CD8-positive, alpha-beta memory T cell (primary cell): ENCODE measurements around the gene LCE2B. TPM values are rescaled to one million over a fixed set of nuclear protein-coding genes. Genes with fewer than 3 reads are reported as not detected.

ENCODE experiments used
- CTCF ChIA-PET: fragments of 350-600 bp; sonication (Branson Sonifier 250); formaldehyde crosslinking; loops from one replicate; lab custom pipeline; 2021; ENCODE audit warnings: antibody characterized with exemption; lab: Charles Lee
- POLR2A ChIA-PET: fragments of 350-600 bp; sonication (Branson Sonifier 250); formaldehyde crosslinking; loops from one replicate; lab custom pipeline; 2021; ENCODE audit warnings: antibody characterized with exemption; lab: Charles Lee
- DNase-seq, 5 donors: peaks; one replicate each; pipeline versions ENCODE4 v3.0.0 to v3.0.0-alpha.2; 2020 to 2022; ENCODE audit warnings: mixed read lengths in 1 of 5
- H3K27ac ChIP-seq: one replicate; pipeline ENCODE4 v1.7.0; 2013; ENCODE audit warnings: low read depth, mild to moderate bottlenecking, low read length, moderate library complexity
- H3K27me3 ChIP-seq: 2 replicates; pipeline ENCODE4 v1.7.0; 2013; ENCODE audit warnings: low read length, mild to moderate bottlenecking; ENCODE audit not compliant: insufficient read depth, poor library complexity, severe bottlenecking
- H3K36me3 ChIP-seq: 2 replicates; pipeline ENCODE4 v1.7.0; 2013; ENCODE audit warnings: mild to moderate bottlenecking, low read length, moderate library complexity; ENCODE audit not compliant: insufficient read depth
- H3K4me1 ChIP-seq: 2 replicates; pipeline ENCODE4 v1.7.0; 2013; ENCODE audit warnings: mild to moderate bottlenecking, low read length, moderate library complexity; ENCODE audit not compliant: insufficient read depth
- H3K4me3 ChIP-seq: 2 replicates; pipeline ENCODE4 v1.7.0; 2013; ENCODE audit warnings: mild to moderate bottlenecking, low read length
- H3K9me3 ChIP-seq: 2 replicates; pipeline ENCODE4 v1.7.0; 2013; ENCODE audit warnings: mild to moderate bottlenecking, low read length
- H3K27ac Mint-ChIP-seq, 8 donors: one replicate each; pipeline ENCODE4 v1.8.0; 2020 to 2021; ENCODE audit warnings: mixed read lengths in 8 of 8, mild to moderate bottlenecking in 6 of 8, inconsistent platforms in 3 of 8, moderate library complexity in 3 of 8
- H3K27me3 Mint-ChIP-seq, 2 donors: one replicate each; pipeline ENCODE4 v1.8.0; 2020 to 2021; ENCODE audit warnings: mixed read lengths in 2 of 2, mild to moderate bottlenecking in 1 of 2, moderate library complexity in 1 of 2
- H3K36me3 Mint-ChIP-seq, 3 donors: one replicate each; pipeline ENCODE4 v1.8.0; 2020 to 2021; ENCODE audit warnings: mixed read lengths in 3 of 3, inconsistent platforms in 1 of 3, mild to moderate bottlenecking in 1 of 3
- H3K4me1 Mint-ChIP-seq, 3 donors: one replicate each; pipeline ENCODE4 v1.8.0; 2020 to 2021; ENCODE audit warnings: mixed read lengths in 3 of 3, inconsistent platforms in 1 of 3, mild to moderate bottlenecking in 1 of 3
- H3K4me3 Mint-ChIP-seq, 7 donors: one replicate each; pipeline ENCODE4 v1.8.0; 2020 to 2021; ENCODE audit warnings: mixed read lengths in 7 of 7, mild to moderate bottlenecking in 6 of 7, moderate library complexity in 4 of 7, inconsistent platforms in 2 of 7
- H3K9me3 Mint-ChIP-seq, 5 donors: one replicate each; pipeline ENCODE4 v1.8.0; 2020 to 2022; ENCODE audit warnings: mixed read lengths in 5 of 5, mild to moderate bottlenecking in 3 of 5, moderate library complexity in 2 of 5, inconsistent platforms in 1 of 5
- polyA plus RNA-seq: library from polyadenylated mRNA; unstranded; fragments of 300-500 nt; fragmentation: Illumina TruSeq; gene quantifications from one replicate; pipeline ENCODE4 v1.2.3, GENCODE V29; 2021
- total RNA-seq, 2 experiments: library from RNA; stranded (reverse); gene quantifications; one replicate each; pipeline ENCODE4 v1.2.3, GENCODE V29; 2021

The LCE2B gene
- total and polyA plus RNA-seq, 3 experiments from 2014 or later: not detected

DNA sequence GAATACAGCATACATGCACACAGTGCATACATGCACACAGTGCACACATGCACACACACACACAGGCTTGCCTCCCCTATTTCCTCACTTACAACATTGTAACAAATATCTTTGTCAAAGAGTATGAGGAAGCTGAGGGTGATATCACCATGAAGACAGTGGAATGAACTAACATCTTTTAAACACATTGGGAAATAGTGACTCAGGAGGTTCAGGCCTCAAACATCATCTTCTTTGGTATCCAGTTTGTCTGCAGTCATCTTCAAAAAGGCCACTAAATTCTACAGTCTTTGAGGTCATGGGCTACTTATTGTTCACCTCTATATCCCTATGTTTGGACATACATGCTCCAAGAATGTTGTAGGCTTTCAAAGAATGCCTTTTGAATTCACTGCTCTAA lies 2.1 kb upstream of the LCE2B start:
- Histone ChIP-seq H3K27me3 (peaks cover 3% of the 10 kb centered on the region), H3K27ac (no peak overlapping the region), H3K36me3 (no peaks in the 10 kb centered on the region), H3K9me3 (no peaks in the 10 kb centered on the region), H3K4me3 (no peak overlapping the region), H3K4me1 (no peaks in the 10 kb centered on the region)
- ChIA-PET POLR2A (no interaction called here), CTCF (no interaction called here)
- DNase-seq: no peak
- no peaks in the 10 kb centered on the region for H3K9me3 Mint-ChIP-seq
- H3K27ac Mint-ChIP-seq: no peak overlapping the region
- no peaks in the 10 kb centered on the region for H3K36me3 Mint-ChIP-seq
- no peak overlapping the region for H3K4me3 Mint-ChIP-seq
- peaks cover 21 to 36% of the 10 kb centered on the region in 2 donors for H3K27me3 Mint-ChIP-seq
- H3K4me1 Mint-ChIP-seq: no peaks in the 10 kb centered on the region

DNA sequence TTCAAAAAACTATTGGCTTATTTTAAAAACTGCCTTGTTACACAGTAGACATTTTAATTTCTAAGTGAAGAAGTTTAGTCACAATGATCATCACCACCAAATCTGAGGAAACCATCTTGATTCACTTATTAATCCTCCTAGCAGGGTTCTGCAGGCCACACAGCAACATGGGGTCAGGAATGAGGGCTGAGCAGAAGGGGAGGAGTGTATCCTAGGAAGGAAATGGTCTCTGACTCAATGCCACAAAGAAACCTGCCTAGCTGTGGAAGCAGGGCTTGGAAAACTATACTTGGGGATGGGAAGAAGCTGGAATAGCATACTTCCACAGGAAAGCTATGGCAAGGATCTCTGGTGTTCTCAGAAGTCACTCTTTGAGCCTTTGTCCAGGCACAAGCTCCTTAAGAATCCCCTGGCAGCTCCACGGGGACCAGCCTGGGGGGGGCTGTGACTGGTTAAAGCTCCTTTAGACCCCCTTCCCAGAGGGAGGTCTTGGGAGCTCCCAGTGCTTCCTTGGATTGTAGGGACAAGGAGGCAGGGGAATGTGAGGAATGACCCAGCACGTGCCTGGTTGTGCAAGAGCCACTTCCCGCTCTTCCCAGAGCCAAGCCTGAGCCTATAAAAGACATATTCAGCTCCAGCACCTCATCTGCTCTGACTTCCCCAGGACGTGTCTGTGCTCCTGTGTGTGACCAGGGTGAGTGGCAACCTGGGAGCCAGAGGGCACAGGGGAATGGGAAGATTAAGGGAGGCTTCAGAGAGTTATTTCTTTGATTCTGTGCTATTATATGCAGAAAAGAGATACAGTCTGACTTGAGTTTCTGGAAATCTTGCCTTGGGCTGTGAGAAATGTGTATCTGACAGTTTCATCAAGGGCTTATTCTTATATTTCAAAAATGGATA lies 12.0 kb downstream of the LCE2B start, which contains the start of gene LCE2A:
Gene LCE2A (plus strand): TSS at position 645 of the 900 bp plus-strand sequence. CDS start 557 bp downstream, outside the sequence.
- DNase-seq: no peak
- H3K27me3 ChIP-seq: no peaks in the 10 kb centered on the region
- CTCF ChIA-PET: no interaction called here
- H3K36me3 ChIP-seq: no peaks in the 10 kb centered on the region
- peaks cover 0 to 4% (median 0%) of the 10 kb centered on the region in 5 donors for H3K9me3 Mint-ChIP-seq
- no peaks in the 10 kb centered on the region for H3K9me3 ChIP-seq
- H3K4me1 Mint-ChIP-seq: no peaks in the 10 kb centered on the region
- H3K36me3 Mint-ChIP-seq: no peaks in the 10 kb centered on the region
- H3K27me3 Mint-ChIP-seq: peaks cover 3 to 8% of the 10 kb centered on the region in 2 donors
- H3K4me1 ChIP-seq: no peaks in the 10 kb centered on the region
- no peak within 1 kb of the TSS for H3K27ac ChIP-seq
- H3K4me3 ChIP-seq: no peak within 1 kb of the TSS
- no peak within 1 kb of the TSS for H3K4me3 Mint-ChIP-seq
- POLR2A ChIA-PET: no interaction called here
- H3K27ac Mint-ChIP-seq: no peak within 1 kb of the TSS

DNA sequence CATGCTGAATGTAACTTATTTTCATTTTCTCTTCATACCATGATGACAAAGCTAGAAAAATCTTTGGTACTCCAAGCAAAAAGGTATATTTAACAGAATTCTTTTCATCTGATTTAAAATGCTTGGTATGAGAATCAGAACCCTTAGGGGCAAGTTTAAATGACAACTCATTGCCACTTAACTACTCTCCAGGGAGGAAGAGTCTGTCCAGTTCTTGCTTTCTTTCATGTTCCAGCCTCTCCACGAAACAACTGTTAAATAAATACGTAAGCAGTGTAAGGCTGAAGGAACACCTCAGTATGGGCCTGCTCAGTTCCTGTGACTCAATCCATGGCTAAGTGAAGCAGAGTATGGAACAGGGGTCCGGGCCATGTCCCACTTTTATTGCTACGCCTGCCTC lies 13.8 kb downstream of the LCE2B start:
- Mint-ChIP-seq H3K27me3 (peaks cover 6 to 7% of the 10 kb centered on the region in 2 donors), H3K9me3 (peaks cover 0 to 4% (median 0%) of the 10 kb centered on the region in 5 donors), H3K4me3 (no peak overlapping the region), H3K4me1 (no peaks in the 10 kb centered on the region), H3K36me3 (peaks cover 0 to 2% (median 0%) of the 10 kb centered on the region in 3 donors), H3K27ac (no peak overlapping the region)
- DNase-seq: no peak
- Histone ChIP-seq H3K27me3 (no peaks in the 10 kb centered on the region), H3K4me3 (no peak overlapping the region), H3K9me3 (no peaks in the 10 kb centered on the region), H3K4me1 (no peaks in the 10 kb centered on the region), H3K27ac (no peak overlapping the region), H3K36me3 (no peaks in the 10 kb centered on the region)
- ChIA-PET POLR2A (no interaction called here), CTCF (no interaction called here)

DNA sequence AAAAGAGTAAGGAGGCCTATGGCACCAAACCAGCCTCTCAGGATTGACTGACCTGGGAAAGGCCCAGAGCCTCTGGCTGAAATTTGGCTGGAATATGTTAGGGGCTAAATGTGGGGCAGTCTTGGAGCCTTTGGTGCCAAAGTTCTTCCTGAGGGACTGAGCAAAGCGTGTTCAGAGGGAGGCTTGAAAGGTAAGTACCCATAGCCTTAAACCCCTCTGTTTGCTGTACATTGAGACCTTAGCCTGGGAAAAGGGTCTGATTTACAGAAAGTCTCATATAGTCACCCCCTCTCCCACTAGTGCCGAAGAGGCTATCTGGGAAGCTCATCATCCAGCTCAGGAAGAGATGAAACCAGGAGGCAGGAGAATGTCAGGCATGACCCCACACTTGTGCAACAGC lies 21.9 kb downstream of the LCE2B start, which contains the start of gene LCE4A:
Gene LCE4A (plus strand): TSS at position 301 of the 400 bp plus-strand sequence. CDS start 916 bp downstream, outside the sequence.
- no peak for DNase-seq
- no peaks in the 10 kb centered on the region for H3K4me1 ChIP-seq
- peaks cover 0 to 4% (median 2%) of the 10 kb centered on the region in 5 donors for H3K9me3 Mint-ChIP-seq
- H3K27ac ChIP-seq: no peak within 1 kb of the TSS
- H3K36me3 Mint-ChIP-seq: peaks cover 0 to 2% (median 0%) of the 10 kb centered on the region in 3 donors
- H3K4me3 ChIP-seq: no peak within 1 kb of the TSS
- no peaks in the 10 kb centered on the region for H3K4me1 Mint-ChIP-seq
- H3K27me3 Mint-ChIP-seq: peaks cover 10 to 45% of the 10 kb centered on the region in 2 donors
- ChIA-PET CTCF (no interaction called here), POLR2A (no interaction called here)
- H3K9me3 ChIP-seq: no peaks in the 10 kb centered on the region
- no peaks in the 10 kb centered on the region for H3K27me3 ChIP-seq
- no peak within 1 kb of the TSS for H3K4me3 Mint-ChIP-seq
- H3K36me3 ChIP-seq: no peaks in the 10 kb centered on the region
- no peak within 1 kb of the TSS for H3K27ac Mint-ChIP-seq

DNA sequence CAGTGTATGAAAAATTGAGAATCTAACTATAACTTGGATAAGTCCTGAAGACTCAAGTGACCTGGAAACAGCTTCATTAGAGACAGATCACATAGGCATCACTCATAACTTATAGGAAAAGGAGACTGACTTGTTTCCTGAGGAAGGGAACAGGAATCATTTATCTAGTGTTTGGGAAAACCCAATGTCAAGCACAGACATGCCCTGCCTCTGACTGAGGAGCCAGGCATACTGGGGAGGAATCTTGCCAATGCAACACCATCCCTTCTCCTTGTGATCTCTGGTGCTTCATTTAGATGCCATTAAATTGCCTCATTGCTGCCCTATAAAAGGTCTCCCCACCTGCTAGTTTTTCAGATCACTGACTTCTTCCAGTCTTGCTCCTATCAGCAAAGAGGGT lies 32.3 kb downstream of the LCE2B start:
- DNase-seq: no peak
- H3K27me3 ChIP-seq: no peaks in the 10 kb centered on the region
- POLR2A ChIA-PET: no interaction called here
- no peak overlapping the region for H3K27ac Mint-ChIP-seq
- CTCF ChIA-PET: no interaction called here
- no peaks in the 10 kb centered on the region for H3K4me1 Mint-ChIP-seq
- no peaks in the 10 kb centered on the region for H3K9me3 Mint-ChIP-seq
- no peaks in the 10 kb centered on the region for H3K9me3 ChIP-seq
- peaks cover 8 to 10% of the 10 kb centered on the region in 2 donors for H3K27me3 Mint-ChIP-seq
- H3K4me3 Mint-ChIP-seq: no peak overlapping the region
- no peak overlapping the region for H3K4me3 ChIP-seq
- no peaks in the 10 kb centered on the region for H3K4me1 ChIP-seq
- H3K36me3 ChIP-seq: no peaks in the 10 kb centered on the region
- H3K27ac ChIP-seq: no peak overlapping the region
- no peaks in the 10 kb centered on the region for H3K36me3 Mint-ChIP-seq

- Histone ChIP-seq H3K27ac (no peak overlapping the region), H3K36me3 (no peaks in the 10 kb centered on the region), H3K9me3 (no peaks in the 10 kb centered on the region), H3K4me3 (no peak overlapping the region), H3K4me1 (no peaks in the 10 kb centered on the region), H3K27me3 (no peaks in the 10 kb centered on the region)
- DNase-seq: no peak
- Mint-ChIP-seq H3K27me3 (peaks cover 3 to 4% of the 10 kb centered on the region in 2 donors), H3K4me1 (no peaks in the 10 kb centered on the region), H3K27ac (no peak overlapping the region), H3K9me3 (no peaks in the 10 kb centered on the region), H3K36me3 (no peaks in the 10 kb centered on the region), H3K4me3 (no peak overlapping the region)
- ChIA-PET POLR2A (no interaction called here), CTCF (no interaction called here)
These were observed 39.3 kb downstream of the LCE2B start for GRCh38 chr1:152725261-152725660.

DNA sequence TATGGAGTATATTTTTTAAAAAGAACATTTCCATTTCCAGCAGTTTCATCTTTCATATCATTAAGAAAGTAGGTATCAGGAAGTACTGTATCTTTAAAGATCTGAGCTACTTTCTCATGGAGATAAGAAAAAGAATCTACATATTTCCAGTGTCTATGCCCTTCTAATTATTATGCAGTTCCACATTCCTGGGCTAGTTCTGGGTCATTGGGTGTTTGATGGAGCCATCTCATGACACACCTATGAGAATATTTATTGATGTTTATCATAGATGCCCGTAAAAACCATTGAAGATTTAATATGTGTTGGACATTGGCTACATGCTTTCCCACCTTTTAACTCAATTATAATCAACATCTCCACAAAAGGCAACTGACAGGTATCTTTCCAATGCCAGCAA lies 43.1 kb downstream of the LCE2B start:
- Mint-ChIP-seq H3K4me3 (no peak overlapping the region), H3K9me3 (no peaks in the 10 kb centered on the region), H3K27me3 (peaks cover 5 to 18% of the 10 kb centered on the region in 2 donors), H3K36me3 (no peaks in the 10 kb centered on the region), H3K4me1 (no peaks in the 10 kb centered on the region), H3K27ac (no peak overlapping the region)
- H3K36me3 ChIP-seq: no peaks in the 10 kb centered on the region
- no peak overlapping the region for H3K4me3 ChIP-seq
- CTCF ChIA-PET: no interaction called here
- POLR2A ChIA-PET: no interaction called here
- no peaks in the 10 kb centered on the region for H3K27me3 ChIP-seq
- DNase-seq: no peak
- no peak overlapping the region for H3K27ac ChIP-seq
- H3K9me3 ChIP-seq: no peaks in the 10 kb centered on the region
- no peaks in the 10 kb centered on the region for H3K4me1 ChIP-seq

DNA sequence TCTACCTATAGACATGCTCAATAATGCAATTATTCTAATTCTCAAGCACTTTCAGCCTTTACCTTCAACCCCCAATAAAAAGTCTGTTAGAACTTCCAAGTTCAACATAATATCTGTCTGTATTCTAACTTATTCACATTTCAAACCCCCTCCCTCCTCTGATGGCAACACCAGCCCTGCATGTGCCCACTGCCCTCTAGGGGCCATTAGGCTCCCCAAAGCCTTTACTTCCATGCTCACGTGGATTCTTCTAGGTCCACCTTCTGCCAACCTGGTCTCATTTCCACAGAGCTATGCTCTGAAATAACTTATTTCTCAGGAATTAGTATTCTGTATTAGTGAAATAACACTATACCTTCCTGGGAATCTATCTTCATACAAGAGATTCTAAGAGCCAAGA lies 49.7 kb downstream of the LCE2B start:
- no peaks in the 10 kb centered on the region for H3K27me3 ChIP-seq
- no peaks in the 10 kb centered on the region for H3K4me1 ChIP-seq
- H3K27me3 Mint-ChIP-seq: peaks cover 11 to 39% of the 10 kb centered on the region in 2 donors
- no peak overlapping the region for H3K27ac ChIP-seq
- H3K27ac Mint-ChIP-seq: no peak overlapping the region
- H3K36me3 ChIP-seq: no peaks in the 10 kb centered on the region
- DNase-seq: no peak
- no peaks in the 10 kb centered on the region for H3K9me3 ChIP-seq
- no peak overlapping the region for H3K4me3 Mint-ChIP-seq
- CTCF ChIA-PET: no interaction called here
- no peaks in the 10 kb centered on the region for H3K36me3 Mint-ChIP-seq
- no peaks in the 10 kb centered on the region for H3K9me3 Mint-ChIP-seq
- POLR2A ChIA-PET: no interaction called here
- no peaks in the 10 kb centered on the region for H3K4me1 Mint-ChIP-seq
- H3K4me3 ChIP-seq: no peak overlapping the region
